Natural killer cell (primary cell): ENCODE data around the gene CERS6. TPM values are rescaled to one million over a fixed set of nuclear protein-coding genes. Genes with fewer than 3 reads are reported as not detected.

ENCODE experiments used
- ATAC-seq, 3 donors: fragments of 150-1000 bp in 2 of 3; fragments of 200-7000 bp in 1 of 3; cut with Tn5 transposase; 1 replicate in 1 of 3; 2 replicates in 2 of 3; pipeline ENCODE4 v1.10.0; 2021; ENCODE audit warnings: mild to moderate bottlenecking in 2 of 3, moderate library complexity in 2 of 3
- DNase-seq, 2 donors: peaks; one replicate each; pipeline versions ENCODE4 v3.0.0 to v3.0.0-alpha.2; 2013 to 2021; ENCODE audit warnings: mixed read lengths in 1 of 2
- H3K27ac ChIP-seq: one replicate; pipeline ENCODE4 v1.5.1; 2013; ENCODE audit warnings: mild to moderate bottlenecking, low read length
- H3K27me3 ChIP-seq: one replicate; pipeline ENCODE4 v1.6.1; 2013; ENCODE audit warnings: low read length; ENCODE audit not compliant: control insufficient read depth, insufficient read depth
- H3K36me3 ChIP-seq: one replicate; pipeline ENCODE4 v1.6.1; 2013; ENCODE audit warnings: low read length; ENCODE audit not compliant: control insufficient read depth, insufficient read depth
- H3K4me1 ChIP-seq: one replicate; pipeline ENCODE4 v1.6.1; 2013; ENCODE audit warnings: low read length; ENCODE audit not compliant: control insufficient read depth, insufficient read depth
- H3K4me3 ChIP-seq: one replicate; pipeline ENCODE4 v1.5.1; 2013; ENCODE audit warnings: low read length
- H3K9me3 ChIP-seq: one replicate; pipeline ENCODE4 v1.6.1; 2013; ENCODE audit warnings: low read length; ENCODE audit not compliant: control insufficient read depth, insufficient read depth
- H3K27ac Mint-ChIP-seq, 2 donors: one replicate each; pipeline ENCODE4 v1.8.0; 2022; ENCODE audit warnings: mild to moderate bottlenecking in 2 of 2, mixed read lengths in 2 of 2, moderate library complexity in 1 of 2
- H3K27me3 Mint-ChIP-seq, 2 donors: one replicate each; pipeline ENCODE4 v1.8.0; 2022; ENCODE audit warnings: low read depth in 2 of 2, mixed read lengths in 2 of 2
- H3K36me3 Mint-ChIP-seq: one replicate; pipeline ENCODE4 v1.8.0; 2022; ENCODE audit warnings: mixed read lengths
- H3K4me1 Mint-ChIP-seq, 2 donors: one replicate each; pipeline ENCODE4 v1.8.0; 2022; ENCODE audit warnings: mixed read lengths in 2 of 2
- H3K4me3 Mint-ChIP-seq: one replicate; pipeline ENCODE4 v1.8.0; 2022; ENCODE audit warnings: mild to moderate bottlenecking, moderate library complexity, mixed read lengths
- H3K9me3 Mint-ChIP-seq, 2 donors: one replicate each; pipeline ENCODE4 v1.8.0; 2022; ENCODE audit warnings: mixed read lengths in 2 of 2
- CTCF ChIP-seq: fragments of 200-600 bp; IDR thresholded peaks from one replicate; pipeline ENCODE4 v1.8.0; 2022; ENCODE audit warnings: antibody characterized with exemption
- WGBS: methylation state at CpG from one replicate; pipeline ENCODE4 v1.1.7; 2013; ENCODE audit warnings: missing lambda C conversion rate; ENCODE audit not compliant: insufficient coverage; 5-methylcytosine and 5-hydroxymethylcytosine counted together
- intact Hi-C: fragments of 100-400 bp; cut with micrococcal nuclease; formaldehyde crosslinking; loops from one replicate; pipeline ENCODE4 v1.14.2; 2022
- total RNA-seq, 4 donors: library from RNA; stranded (reverse); fragments of 120-200 nt in 1 of 4; gene quantifications; one replicate each; pipeline versions ENCODE4 v1.2.3 to v1.2.4, GENCODE V29; 2013 to 2022

The CERS6 gene
- total RNA-seq, 3 donors from 2014 or later (not counting 1 experiment from before 2014, with no cell fraction given), result 9.1 to 13.5 (median 11.8) TPM

- Histone ChIP-seq H3K36me3 (peaks cover 3% of the 10 kb centered on the region), H3K4me3 (no peak overlapping the region), H3K9me3 (no peaks in the 10 kb centered on the region), H3K27ac (no peak overlapping the region), H3K27me3 (no peaks in the 10 kb centered on the region), H3K4me1 (no peaks in the 10 kb centered on the region)
- Mint-ChIP-seq H3K4me1 (peaks cover 24 to 27% of the 10 kb centered on the region in 2 donors), H3K9me3 (no peaks in the 10 kb centered on the region), H3K27ac (no peak overlapping the region), H3K4me3 (no peak overlapping the region), H3K36me3 (peaks cover 4% of the 10 kb centered on the region), H3K27me3 (no peaks in the 10 kb centered on the region)
- TF ChIP-seq CTCF, result no peak
- no peak for DNase-seq
- intact Hi-C loops, result no loop called here
- no peak for ATAC-seq
Observed at GRCh38 chr2:168566974-168567665, 111.0 kb downstream of the CERS6 start.

- Mint-ChIP-seq H3K36me3 (no peaks in the 10 kb centered on the region), H3K9me3 (no peaks in the 10 kb centered on the region), H3K27ac (no peak overlapping the region), H3K27me3 (no peaks in the 10 kb centered on the region), H3K4me1 (peaks cover 26 to 30% of the 10 kb centered on the region in 2 donors), H3K4me3 (no peak overlapping the region)
- intact Hi-C loops, result no loop called here
- Histone ChIP-seq H3K9me3 (no peaks in the 10 kb centered on the region), H3K27me3 (no peaks in the 10 kb centered on the region), H3K27ac (no peak overlapping the region), H3K4me3 (no peak overlapping the region), H3K36me3 (peaks cover 2% of the 10 kb centered on the region), H3K4me1 (no peaks in the 10 kb centered on the region)
- DNase-seq, result no peak
- no peak for ATAC-seq
- whole genome bisulfite sequencing, result 97% methylated on average over 4 of the region's 4 CpGs
- no peak for TF ChIP-seq CTCF
Observed at GRCh38 chr2:168567836-168568235, 111.8 kb downstream of the CERS6 start.

- intact Hi-C loops, result no loop called here
- no peaks in the 10 kb centered on the region for H3K36me3 ChIP-seq
- Mint-ChIP-seq H3K4me1 (peaks cover 30 to 34% of the 10 kb centered on the region in 2 donors), H3K9me3 (no peaks in the 10 kb centered on the region), H3K4me3 (no peak overlapping the region), H3K36me3 (no peaks in the 10 kb centered on the region), H3K27ac (peak overlapping the region in 1 of 2 donors; percentile 30), H3K27me3 (no peaks in the 10 kb centered on the region)
- WGBS, result 96% methylated on average over 5 of the region's 6 CpGs
- ATAC-seq (no peak), DNase-seq (no peak)
- H3K4me1 ChIP-seq, result no peaks in the 10 kb centered on the region
- H3K4me3 ChIP-seq, result no peak overlapping the region
- TF ChIP-seq CTCF, result no peak
- H3K9me3 ChIP-seq, result no peaks in the 10 kb centered on the region
- H3K27me3 ChIP-seq, result no peaks in the 10 kb centered on the region
- no peak overlapping the region for H3K27ac ChIP-seq
Observed at GRCh38 chr2:168568476-168569267, 112.6 kb downstream of the CERS6 start.
